Tibial artery (tissue), 4 donors: ENCODE measurements around the gene SLC9A3.

Source experiments
- DNase-seq, 2 donors: peaks; one replicate each; pipeline ENCODE4 v3.0.0-alpha.2; 2019
- H3K27ac ChIP-seq, 2 donors: fragments of 200-600 bp; sonication (generic) in 1 of 2; 1 replicate in 1 of 2; 2 replicates in 1 of 2; pipeline ENCODE4 v1.5.1; 2018 to 2019; ENCODE audit warnings: mild to moderate bottlenecking in 1 of 2
- H3K27me3 ChIP-seq, 2 donors: fragments of 200-600 bp; sonication (generic) in 1 of 2; one replicate each; pipeline versions ENCODE4 v1.5.1 to v1.6.0; 2016 to 2019
- H3K36me3 ChIP-seq, 3 donors: fragments of 200-600 bp; sonication (generic) in 2 of 3; one replicate each; pipeline ENCODE4 v1.5.1; 2016 to 2019; ENCODE audit warnings: mild to moderate bottlenecking in 2 of 3
- H3K4me1 ChIP-seq, 4 donors: fragments of 200-600 bp; sonication (generic) in 2 of 4; 1 replicate in 3 of 4; 2 replicates in 1 of 4; pipeline ENCODE4 v1.5.1; 2016 to 2019
- H3K4me3 ChIP-seq, 2 donors: fragments of 200-600 bp; sonication (generic) in 1 of 2; 1 replicate in 1 of 2; 2 replicates in 1 of 2; pipeline ENCODE4 v1.5.1; 2018 to 2019; ENCODE audit warnings: mild to moderate bottlenecking in 2 of 2
- H3K9me3 ChIP-seq, 3 donors: fragments of 200-600 bp; sonication (generic) in 1 of 3; one replicate each; pipeline ENCODE4 v1.5.1; 2016 to 2019
- intact Hi-C: fragments of 100-400 bp; cut with DNase I; formaldehyde crosslinking; loops from one replicate; pipeline ENCODE4 v1.15.0; 2023; ENCODE audit warnings: low total_unique reads
- TF ChIP-seq, protein P1 (sequence below), 2 experiments: fragments of 200-600 bp in 1 of 2; fragments of 450-650 bp in 1 of 2; IDR thresholded peaks; one replicate each; pipeline ENCODE4 v1.5.1; 2017 to 2019; ENCODE audit warnings: antibody characterized with exemption in 2 of 2, mild to moderate bottlenecking in 1 of 2, moderate library complexity in 1 of 2

Gene SLC9A3

DNA sequence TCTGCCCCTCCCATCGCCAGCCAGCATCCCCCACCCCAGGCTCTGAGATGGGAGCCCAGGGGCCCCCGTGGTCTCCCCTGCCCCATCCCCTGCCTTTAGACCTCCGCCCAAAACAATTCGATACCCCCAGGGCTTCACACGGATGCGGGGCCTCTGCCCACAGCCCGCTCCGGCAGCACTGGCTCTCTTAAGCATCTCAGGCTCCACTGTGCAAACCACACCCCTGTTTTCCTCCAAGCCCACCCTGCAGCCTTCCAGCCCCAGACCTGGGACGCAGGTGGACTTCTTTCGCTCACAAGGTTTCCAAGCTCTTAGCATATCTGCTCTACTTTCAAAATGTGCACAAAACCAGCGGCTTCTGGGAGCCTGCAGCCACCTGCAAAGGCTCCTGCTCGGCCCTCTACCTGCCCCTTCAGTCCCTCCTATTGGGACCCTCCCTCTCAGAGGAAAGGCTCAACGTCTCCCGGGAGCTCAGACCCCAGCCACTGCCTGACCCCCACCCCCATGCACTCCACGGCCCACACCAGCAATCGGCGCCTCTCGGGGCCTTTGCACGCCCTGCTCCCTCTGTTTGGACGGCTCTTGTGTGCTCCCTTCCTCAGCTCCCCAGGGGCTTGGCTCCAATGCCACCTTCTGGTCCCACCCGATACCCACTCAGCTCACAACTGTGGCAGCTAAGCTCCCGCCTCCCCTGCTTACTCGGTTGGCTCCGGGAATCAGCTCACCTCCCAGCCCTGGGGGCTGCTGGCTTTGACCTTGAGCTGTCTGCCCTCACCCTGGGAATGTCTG is 918 bp upstream of the SLC9A3 start:
- H3K27ac ChIP-seq = no peak overlapping the region
- H3K9me3 ChIP-seq = no peaks in the 10 kb centered on the region
- intact Hi-C loops = no loop called here
- peaks cover 0 to 98% of the 10 kb centered on the region in 2 donors for H3K27me3 ChIP-seq
- TF ChIP-seq, protein P1, sequence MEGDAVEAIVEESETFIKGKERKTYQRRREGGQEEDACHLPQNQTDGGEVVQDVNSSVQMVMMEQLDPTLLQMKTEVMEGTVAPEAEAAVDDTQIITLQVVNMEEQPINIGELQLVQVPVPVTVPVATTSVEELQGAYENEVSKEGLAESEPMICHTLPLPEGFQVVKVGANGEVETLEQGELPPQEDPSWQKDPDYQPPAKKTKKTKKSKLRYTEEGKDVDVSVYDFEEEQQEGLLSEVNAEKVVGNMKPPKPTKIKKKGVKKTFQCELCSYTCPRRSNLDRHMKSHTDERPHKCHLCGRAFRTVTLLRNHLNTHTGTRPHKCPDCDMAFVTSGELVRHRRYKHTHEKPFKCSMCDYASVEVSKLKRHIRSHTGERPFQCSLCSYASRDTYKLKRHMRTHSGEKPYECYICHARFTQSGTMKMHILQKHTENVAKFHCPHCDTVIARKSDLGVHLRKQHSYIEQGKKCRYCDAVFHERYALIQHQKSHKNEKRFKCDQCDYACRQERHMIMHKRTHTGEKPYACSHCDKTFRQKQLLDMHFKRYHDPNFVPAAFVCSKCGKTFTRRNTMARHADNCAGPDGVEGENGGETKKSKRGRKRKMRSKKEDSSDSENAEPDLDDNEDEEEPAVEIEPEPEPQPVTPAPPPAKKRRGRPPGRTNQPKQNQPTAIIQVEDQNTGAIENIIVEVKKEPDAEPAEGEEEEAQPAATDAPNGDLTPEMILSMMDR (IDR thresholded peaks at IDR 0.05) = no peak
- DNase-seq = no peak
- no peaks in the 10 kb centered on the region for H3K36me3 ChIP-seq
- H3K4me1 ChIP-seq = peaks cover 0 to 33% (median 14%) of the 10 kb centered on the region in 4 donors
- no peak overlapping the region for H3K4me3 ChIP-seq

DNA sequence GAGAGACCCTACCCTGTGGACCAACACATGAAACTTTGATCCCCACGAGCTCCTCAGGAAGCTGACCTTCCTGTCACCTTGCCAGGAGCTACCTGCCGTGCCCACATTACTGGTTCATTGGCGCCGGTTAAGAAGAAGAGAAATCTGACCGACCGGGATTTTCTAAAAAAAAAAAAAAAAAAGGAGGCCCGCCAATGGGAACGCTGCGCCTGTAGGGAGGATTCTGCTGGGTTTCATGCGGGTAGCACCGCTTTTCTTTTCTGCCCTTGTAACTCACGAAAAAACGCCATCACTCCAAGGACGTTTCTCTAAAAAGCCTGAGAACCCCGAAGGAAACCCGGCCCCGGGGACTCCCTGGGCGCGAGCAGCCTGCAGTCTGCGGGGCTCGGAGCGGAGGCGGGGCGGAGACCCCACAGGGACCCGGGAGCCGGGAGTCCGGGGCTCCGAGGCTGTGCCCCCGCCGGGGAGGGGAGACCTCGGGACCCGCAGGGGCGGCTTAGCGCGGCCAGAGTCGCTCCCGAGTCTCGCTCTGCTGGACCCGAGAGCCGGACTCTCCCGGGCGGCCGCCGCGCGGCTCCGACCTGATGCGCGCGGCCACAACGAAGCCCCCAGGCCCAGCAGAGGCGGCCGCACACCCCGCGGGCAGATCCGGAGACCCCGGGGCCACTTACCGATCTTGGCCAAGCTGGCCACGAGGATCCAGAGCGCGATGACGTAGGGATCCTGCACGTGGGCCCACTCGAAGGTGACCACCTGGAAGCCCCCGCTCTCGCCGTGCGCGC is 617 bp downstream of the SLC9A3 start:
- intact Hi-C loops = no loop called here
- H3K27me3 ChIP-seq = peaks cover 0 to 98% of the 10 kb centered on the region in 2 donors
- H3K27ac ChIP-seq = no peak overlapping the region
- TF ChIP-seq, protein P1 (IDR thresholded peaks at IDR 0.05) = no peak
- H3K4me1 ChIP-seq = peaks cover 0 to 28% (median 14%) of the 10 kb centered on the region in 4 donors
- no peaks in the 10 kb centered on the region for H3K36me3 ChIP-seq
- H3K4me3 ChIP-seq = peak overlapping the region in 1 of 2 donors; percentile 20
- DNase-seq = no peak
- no peaks in the 10 kb centered on the region for H3K9me3 ChIP-seq

DNA sequence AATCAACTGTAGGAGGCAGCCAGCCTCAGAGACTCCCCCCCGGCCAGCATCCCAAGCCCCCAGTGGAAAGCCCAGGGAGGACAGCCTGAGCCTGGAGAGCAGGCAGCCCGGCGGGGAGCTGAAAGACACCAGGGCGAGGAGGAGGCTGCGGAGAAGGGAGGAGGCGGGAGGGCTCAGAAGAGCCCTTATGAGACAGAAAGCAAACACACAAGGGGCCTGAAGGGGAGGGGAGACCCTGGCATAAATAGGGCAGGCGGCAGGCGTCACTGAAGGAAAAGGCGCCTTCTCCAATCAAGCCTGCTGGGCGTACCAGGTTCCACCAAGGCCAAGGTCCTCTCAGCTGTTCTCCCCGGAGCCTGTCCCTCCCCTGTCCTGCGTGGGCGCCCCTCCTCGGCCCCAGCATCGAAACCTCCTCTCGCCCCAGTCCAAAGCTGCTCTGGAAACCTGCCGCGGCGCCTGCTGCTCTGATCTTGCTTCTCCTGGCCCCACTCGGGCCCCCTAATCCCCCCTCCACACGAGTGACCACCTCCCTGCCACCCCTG is 1.3 kb downstream of the SLC9A3 start:
- peaks cover 0 to 23% (median 14%) of the 10 kb centered on the region in 4 donors for H3K4me1 ChIP-seq
- no peak for DNase-seq
- H3K36me3 ChIP-seq = no peaks in the 10 kb centered on the region
- intact Hi-C loops = no loop called here
- no peak overlapping the region for H3K27ac ChIP-seq
- H3K4me3 ChIP-seq = no peak overlapping the region
- TF ChIP-seq, protein P1 (IDR thresholded peaks at IDR 0.05) = no peak
- H3K27me3 ChIP-seq = peaks cover 0 to 98% of the 10 kb centered on the region in 2 donors
- H3K9me3 ChIP-seq = no peaks in the 10 kb centered on the region

DNA sequence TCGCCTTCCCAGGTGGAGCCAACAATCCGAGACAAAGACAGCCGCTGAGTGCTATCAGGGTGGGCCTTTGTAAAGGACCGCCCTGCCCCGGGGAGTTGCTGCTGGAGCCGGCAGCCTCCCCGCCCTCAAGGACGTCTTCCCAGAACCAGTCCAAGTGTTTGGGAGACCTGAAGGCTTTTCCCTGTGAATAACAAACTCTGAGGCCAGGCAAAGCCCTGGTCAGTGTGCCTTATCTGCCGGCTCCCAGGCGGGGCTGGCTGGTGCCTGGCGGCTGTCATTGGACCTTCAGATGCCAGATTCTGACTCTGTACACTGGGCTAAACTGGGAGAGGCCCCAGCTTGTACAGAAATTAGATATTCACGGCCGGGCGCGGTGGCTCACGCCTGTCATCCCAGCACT is 2.1 kb downstream of the SLC9A3 start:
- Histone ChIP-seq H3K4me3 (no peak overlapping the region), H3K36me3 (no peaks in the 10 kb centered on the region), H3K27ac (no peak overlapping the region), H3K4me1 (peaks cover 0 to 23% (median 14%) of the 10 kb centered on the region in 4 donors), H3K27me3 (peaks cover 0 to 94% of the 10 kb centered on the region in 2 donors), H3K9me3 (no peaks in the 10 kb centered on the region)
- TF ChIP-seq, protein P1 (IDR thresholded peaks at IDR 0.05) = no peak
- no peak for DNase-seq
- intact Hi-C loops = no loop called here

DNA sequence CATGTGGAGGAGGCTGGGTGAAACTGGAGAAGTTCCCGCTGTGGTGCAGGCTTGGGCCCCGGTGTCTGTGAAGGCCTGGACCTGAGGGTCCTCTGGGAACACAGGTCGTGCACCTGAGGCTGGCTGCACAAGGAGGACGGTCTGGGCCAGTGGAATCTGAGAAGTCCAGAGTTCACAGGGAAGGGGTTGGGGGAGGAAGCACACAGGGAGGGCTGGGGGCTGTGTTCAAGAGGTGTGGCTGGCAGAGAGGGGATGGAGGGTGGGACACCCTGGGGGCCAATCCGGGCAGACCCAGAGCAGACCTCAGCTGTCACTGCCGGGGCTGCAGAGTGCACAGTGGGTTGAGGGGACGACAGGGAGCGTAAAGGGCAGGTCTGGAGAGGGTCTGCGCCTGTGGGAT is 2.6 kb downstream of the SLC9A3 start:
- no peak for DNase-seq
- H3K36me3 ChIP-seq = no peaks in the 10 kb centered on the region
- TF ChIP-seq, protein P1 (IDR thresholded peaks at IDR 0.05) = no peak
- no peak overlapping the region for H3K4me3 ChIP-seq
- peaks cover 0 to 92% of the 10 kb centered on the region in 2 donors for H3K27me3 ChIP-seq
- intact Hi-C loops = no loop called here
- H3K4me1 ChIP-seq = peaks cover 0 to 23% (median 14%) of the 10 kb centered on the region in 4 donors
- no peak overlapping the region for H3K27ac ChIP-seq
- H3K9me3 ChIP-seq = no peaks in the 10 kb centered on the region
